ENCODE measurements around the gene FZD7.

The FZD7 gene

GRCh38 chr2:202023904-202024266, 9.8 kb upstream of the FZD7 start:
- Histone ChIP-seq H3K9ac (ENCODE audit: low read depth in 1 of 2, low read length in 2 of 2) (no peak overlapping the region), H3K9me3 (ENCODE audit: control insufficient read depth in 1 of 2, low read length in 2 of 2) (no peaks in the 10 kb centered on the region), H3K36me3 (ENCODE audit: control insufficient read depth in 1 of 2, insufficient read depth in 2 of 2, low read length in 2 of 2) (no peaks in the 10 kb centered on the region), H3K27me3 (ENCODE audit: control insufficient read depth in 1 of 2, insufficient read depth in 2 of 2, low read length in 2 of 2) (peaks cover 0 to 3% of the 10 kb centered on the region in 2 donors), H3K4me3 (ENCODE audit: low read depth in 1 of 2, low read length in 2 of 2) (no peak overlapping the region), H3K4me1 (ENCODE audit: control insufficient read depth in 1 of 2, insufficient read depth in 2 of 2, low read length in 2 of 2) (no peaks in the 10 kb centered on the region), H3K27ac (ENCODE audit: low read depth, low read length) (no peak overlapping the region)

GRCh38 chr2:202024871-202025270, 8.8 kb upstream of the FZD7 start:
- peaks cover 0 to 3% of the 10 kb centered on the region in 2 donors for H3K27me3 ChIP-seq (ENCODE audit: control insufficient read depth in 1 of 2, insufficient read depth in 2 of 2, low read length in 2 of 2)
- no peak overlapping the region for H3K27ac ChIP-seq (ENCODE audit: low read depth, low read length)
- H3K9me3 ChIP-seq (ENCODE audit: control insufficient read depth in 1 of 2, low read length in 2 of 2), result no peaks in the 10 kb centered on the region
- no peaks in the 10 kb centered on the region for H3K36me3 ChIP-seq (ENCODE audit: control insufficient read depth in 1 of 2, insufficient read depth in 2 of 2, low read length in 2 of 2)
- H3K4me3 ChIP-seq (ENCODE audit: low read depth in 1 of 2, low read length in 2 of 2), result no peak overlapping the region
- H3K4me1 ChIP-seq (ENCODE audit: control insufficient read depth in 1 of 2, insufficient read depth in 2 of 2, low read length in 2 of 2), result no peaks in the 10 kb centered on the region
- no peak overlapping the region for H3K9ac ChIP-seq (ENCODE audit: low read depth in 1 of 2, low read length in 2 of 2)

GRCh38 chr2:202025816-202026215, 7.8 kb upstream of the FZD7 start:
- H3K27me3 ChIP-seq (ENCODE audit: control insufficient read depth in 1 of 2, insufficient read depth in 2 of 2, low read length in 2 of 2), result peaks cover 0 to 3% of the 10 kb centered on the region in 2 donors
- H3K27ac ChIP-seq (ENCODE audit: low read depth, low read length), result no peak overlapping the region
- H3K9me3 ChIP-seq (ENCODE audit: control insufficient read depth in 1 of 2, low read length in 2 of 2), result no peaks in the 10 kb centered on the region
- H3K4me3 ChIP-seq (ENCODE audit: low read depth in 1 of 2, low read length in 2 of 2), result no peak overlapping the region
- H3K36me3 ChIP-seq (ENCODE audit: control insufficient read depth in 1 of 2, insufficient read depth in 2 of 2, low read length in 2 of 2), result no peaks in the 10 kb centered on the region
- H3K9ac ChIP-seq (ENCODE audit: low read depth in 1 of 2, low read length in 2 of 2), result no peak overlapping the region
- H3K4me1 ChIP-seq (ENCODE audit: control insufficient read depth in 1 of 2, insufficient read depth in 2 of 2, low read length in 2 of 2), result no peaks in the 10 kb centered on the region

GRCh38 chr2:202026507-202026906, 7.1 kb upstream of the FZD7 start:
- H3K27ac ChIP-seq (ENCODE audit: low read depth, low read length), result no peak overlapping the region
- no peak overlapping the region for H3K9ac ChIP-seq (ENCODE audit: low read depth in 1 of 2, low read length in 2 of 2)
- H3K27me3 ChIP-seq (ENCODE audit: control insufficient read depth in 1 of 2, insufficient read depth in 2 of 2, low read length in 2 of 2), result peaks cover 0 to 3% of the 10 kb centered on the region in 2 donors
- no peaks in the 10 kb centered on the region for H3K9me3 ChIP-seq (ENCODE audit: control insufficient read depth in 1 of 2, low read length in 2 of 2)
- no peak overlapping the region for H3K4me3 ChIP-seq (ENCODE audit: low read depth in 1 of 2, low read length in 2 of 2)
- no peaks in the 10 kb centered on the region for H3K36me3 ChIP-seq (ENCODE audit: control insufficient read depth in 1 of 2, insufficient read depth in 2 of 2, low read length in 2 of 2)
- H3K4me1 ChIP-seq (ENCODE audit: control insufficient read depth in 1 of 2, insufficient read depth in 2 of 2, low read length in 2 of 2), result no peaks in the 10 kb centered on the region

GRCh38 chr2:202030691-202031090, 3.0 kb upstream of the FZD7 start:
- Histone ChIP-seq H3K27me3 (ENCODE audit: control insufficient read depth in 1 of 2, insufficient read depth in 2 of 2, low read length in 2 of 2) (no peaks in the 10 kb centered on the region), H3K27ac (ENCODE audit: low read depth, low read length) (no peak overlapping the region)

GRCh38 chr2:202031246-202031951, 2.3 kb upstream of the FZD7 start:
- Histone ChIP-seq H3K27me3 (ENCODE audit: control insufficient read depth in 1 of 2, insufficient read depth in 2 of 2, low read length in 2 of 2) (peaks cover 0 to 1% of the 10 kb centered on the region in 2 donors), H3K4me1 (ENCODE audit: control insufficient read depth in 1 of 2, insufficient read depth in 2 of 2, low read length in 2 of 2) (peaks cover 17 to 27% of the 10 kb centered on the region in 2 donors), H3K4me3 (ENCODE audit: low read depth in 1 of 2, low read length in 2 of 2) (no peak overlapping the region), H3K9me3 (ENCODE audit: control insufficient read depth in 1 of 2, low read length in 2 of 2) (no peaks in the 10 kb centered on the region), H3K27ac (ENCODE audit: low read depth, low read length) (no peak overlapping the region), H3K9ac (ENCODE audit: low read depth in 1 of 2, low read length in 2 of 2) (no peak overlapping the region), H3K36me3 (ENCODE audit: control insufficient read depth in 1 of 2, insufficient read depth in 2 of 2, low read length in 2 of 2) (no peaks in the 10 kb centered on the region)

More at GRCh38 chr2:202030691-202031090, 3.0 kb upstream of the FZD7 start:
- H3K36me3 ChIP-seq (ENCODE audit: control insufficient read depth in 1 of 2, insufficient read depth in 2 of 2, low read length in 2 of 2), result no peaks in the 10 kb centered on the region
- H3K4me1 ChIP-seq (ENCODE audit: control insufficient read depth in 1 of 2, insufficient read depth in 2 of 2, low read length in 2 of 2), result peaks cover 17 to 21% of the 10 kb centered on the region in 2 donors
- no peak overlapping the region for H3K9ac ChIP-seq (ENCODE audit: low read depth in 1 of 2, low read length in 2 of 2)
- H3K9me3 ChIP-seq (ENCODE audit: control insufficient read depth in 1 of 2, low read length in 2 of 2), result no peaks in the 10 kb centered on the region
- H3K4me3 ChIP-seq (ENCODE audit: low read depth in 1 of 2, low read length in 2 of 2), result no peak overlapping the region

GRCh38 chr2:202032846-202033316, 774 bp upstream of the FZD7 start:
- Histone ChIP-seq H3K9me3 (ENCODE audit: control insufficient read depth in 1 of 2, low read length in 2 of 2) (no peaks in the 10 kb centered on the region), H3K36me3 (ENCODE audit: control insufficient read depth in 1 of 2, insufficient read depth in 2 of 2, low read length in 2 of 2) (no peaks in the 10 kb centered on the region), H3K9ac (ENCODE audit: low read depth in 1 of 2, low read length in 2 of 2) (peak overlapping the region; percentile 59 to 80)

GRCh38 chr2:202034249-202035088, 814 bp downstream of the FZD7 start:
- H3K27me3 ChIP-seq (ENCODE audit: control insufficient read depth in 1 of 2, insufficient read depth in 2 of 2, low read length in 2 of 2), result peaks cover 0 to 5% of the 10 kb centered on the region in 2 donors
- peak overlapping the region; percentile 82 for H3K27ac ChIP-seq (ENCODE audit: low read depth, low read length)
- H3K9me3 ChIP-seq (ENCODE audit: control insufficient read depth in 1 of 2, low read length in 2 of 2), result no peaks in the 10 kb centered on the region
- peaks cover 29 to 50% of the 10 kb centered on the region in 2 donors for H3K4me1 ChIP-seq (ENCODE audit: control insufficient read depth in 1 of 2, insufficient read depth in 2 of 2, low read length in 2 of 2)
- no peaks in the 10 kb centered on the region for H3K36me3 ChIP-seq (ENCODE audit: control insufficient read depth in 1 of 2, insufficient read depth in 2 of 2, low read length in 2 of 2)
- H3K4me3 ChIP-seq (ENCODE audit: low read depth in 1 of 2, low read length in 2 of 2), result peak overlapping the region; percentile 75 to 86
- H3K9ac ChIP-seq (ENCODE audit: low read depth in 1 of 2, low read length in 2 of 2), result peak overlapping the region; percentile 29 to 72

More at GRCh38 chr2:202032846-202033316, 774 bp upstream of the FZD7 start:
- H3K4me3 ChIP-seq (ENCODE audit: low read depth in 1 of 2, low read length in 2 of 2), result peak overlapping the region; percentile 88 to 94
- peaks cover 0 to 5% of the 10 kb centered on the region in 2 donors for H3K27me3 ChIP-seq (ENCODE audit: control insufficient read depth in 1 of 2, insufficient read depth in 2 of 2, low read length in 2 of 2)
- peak overlapping the region; percentile 89 for H3K27ac ChIP-seq (ENCODE audit: low read depth, low read length)
- H3K4me1 ChIP-seq (ENCODE audit: control insufficient read depth in 1 of 2, insufficient read depth in 2 of 2, low read length in 2 of 2), result peaks cover 17 to 38% of the 10 kb centered on the region in 2 donors

- Histone ChIP-seq H3K9ac (ENCODE audit: low read depth in 1 of 2, low read length in 2 of 2) (peak overlapping the region in 1 of 2 donors; percentile 72), H3K4me3 (ENCODE audit: low read depth in 1 of 2, low read length in 2 of 2) (peak overlapping the region; percentile 75 to 86), H3K4me1 (ENCODE audit: control insufficient read depth in 1 of 2, insufficient read depth in 2 of 2, low read length in 2 of 2) (peaks cover 31 to 53% of the 10 kb centered on the region in 2 donors), H3K27me3 (ENCODE audit: control insufficient read depth in 1 of 2, insufficient read depth in 2 of 2, low read length in 2 of 2) (peaks cover 0 to 5% of the 10 kb centered on the region in 2 donors), H3K9me3 (ENCODE audit: control insufficient read depth in 1 of 2, low read length in 2 of 2) (no peaks in the 10 kb centered on the region), H3K36me3 (ENCODE audit: control insufficient read depth in 1 of 2, insufficient read depth in 2 of 2, low read length in 2 of 2) (no peaks in the 10 kb centered on the region), H3K27ac (ENCODE audit: low read depth, low read length) (no peak overlapping the region)
Measured at GRCh38 chr2:202035089-202035940, 1.7 kb downstream of the FZD7 start.

Measured in duodenal mucosa (tissue), 2 donors.